ENCODE results near the gene ATP5F1D. TPM values are rescaled to one million over a fixed set of nuclear protein-coding genes. Genes with fewer than 3 reads are reported as not detected.
A peak's percentile ranks its signal among the peaks of the same experiment; 100 is the strongest.

ATP5F1D gene
- total RNA-seq, 3 donors from 2014 or later = 47.6 to 64.9 (median 61.3) TPM

GRCh38 chr19:1258707-1259205 is 17.2 kb downstream of the ATP5F1D start:
- Histone ChIP-seq H3K36me3 (peaks cover 11% of the 10 kb centered on the region), H3K4me3 (peak overlapping the region; percentile 21 to 53 (median 25)), H3K4me1 (peaks cover 30 to 41% of the 10 kb centered on the region in 2 donors), H3K9me3 (no peaks in the 10 kb centered on the region), H3K27me3 (no peaks in the 10 kb centered on the region), H3K27ac (peak overlapping the region; percentile 97 to 98)
- intact Hi-C loops (cut with DNase I; ENCODE audit: low total_unique reads) = no loop called here
- TF ChIP-seq POLR2A (IDR thresholded peaks at IDR 0.05) = no peak
- TF ChIP-seq POLR2AphosphoS5 (IDR thresholded peaks at IDR 0.05) = no peak
- TF ChIP-seq, protein P1, sequence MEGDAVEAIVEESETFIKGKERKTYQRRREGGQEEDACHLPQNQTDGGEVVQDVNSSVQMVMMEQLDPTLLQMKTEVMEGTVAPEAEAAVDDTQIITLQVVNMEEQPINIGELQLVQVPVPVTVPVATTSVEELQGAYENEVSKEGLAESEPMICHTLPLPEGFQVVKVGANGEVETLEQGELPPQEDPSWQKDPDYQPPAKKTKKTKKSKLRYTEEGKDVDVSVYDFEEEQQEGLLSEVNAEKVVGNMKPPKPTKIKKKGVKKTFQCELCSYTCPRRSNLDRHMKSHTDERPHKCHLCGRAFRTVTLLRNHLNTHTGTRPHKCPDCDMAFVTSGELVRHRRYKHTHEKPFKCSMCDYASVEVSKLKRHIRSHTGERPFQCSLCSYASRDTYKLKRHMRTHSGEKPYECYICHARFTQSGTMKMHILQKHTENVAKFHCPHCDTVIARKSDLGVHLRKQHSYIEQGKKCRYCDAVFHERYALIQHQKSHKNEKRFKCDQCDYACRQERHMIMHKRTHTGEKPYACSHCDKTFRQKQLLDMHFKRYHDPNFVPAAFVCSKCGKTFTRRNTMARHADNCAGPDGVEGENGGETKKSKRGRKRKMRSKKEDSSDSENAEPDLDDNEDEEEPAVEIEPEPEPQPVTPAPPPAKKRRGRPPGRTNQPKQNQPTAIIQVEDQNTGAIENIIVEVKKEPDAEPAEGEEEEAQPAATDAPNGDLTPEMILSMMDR (IDR thresholded peaks at IDR 0.05) = no peak
- no peak for DNase-seq (ENCODE audit: low spot score in 2 of 2)

GRCh38 chr19:1259206-1259875 is 17.8 kb downstream of the ATP5F1D start:
- Histone ChIP-seq H3K4me1 (peaks cover 24 to 35% of the 10 kb centered on the region in 2 donors), H3K4me3 (peak overlapping the region; percentile 21 to 53 (median 25)), H3K9me3 (no peaks in the 10 kb centered on the region), H3K27me3 (no peaks in the 10 kb centered on the region), H3K27ac (peak overlapping the region; percentile 97 to 98), H3K36me3 (peaks cover 11% of the 10 kb centered on the region)
- DNase-seq (ENCODE audit: low spot score in 2 of 2) = no peak
- intact Hi-C loops (cut with DNase I; ENCODE audit: low total_unique reads) = no loop called here
- TF ChIP-seq, protein P1 (IDR thresholded peaks at IDR 0.05) = no peak
- TF ChIP-seq POLR2A (IDR thresholded peaks at IDR 0.05) (no peak), POLR2AphosphoS5 (IDR thresholded peaks at IDR 0.05) (peak in 2 of 3 donors; percentile 66 to 71)

DNA sequence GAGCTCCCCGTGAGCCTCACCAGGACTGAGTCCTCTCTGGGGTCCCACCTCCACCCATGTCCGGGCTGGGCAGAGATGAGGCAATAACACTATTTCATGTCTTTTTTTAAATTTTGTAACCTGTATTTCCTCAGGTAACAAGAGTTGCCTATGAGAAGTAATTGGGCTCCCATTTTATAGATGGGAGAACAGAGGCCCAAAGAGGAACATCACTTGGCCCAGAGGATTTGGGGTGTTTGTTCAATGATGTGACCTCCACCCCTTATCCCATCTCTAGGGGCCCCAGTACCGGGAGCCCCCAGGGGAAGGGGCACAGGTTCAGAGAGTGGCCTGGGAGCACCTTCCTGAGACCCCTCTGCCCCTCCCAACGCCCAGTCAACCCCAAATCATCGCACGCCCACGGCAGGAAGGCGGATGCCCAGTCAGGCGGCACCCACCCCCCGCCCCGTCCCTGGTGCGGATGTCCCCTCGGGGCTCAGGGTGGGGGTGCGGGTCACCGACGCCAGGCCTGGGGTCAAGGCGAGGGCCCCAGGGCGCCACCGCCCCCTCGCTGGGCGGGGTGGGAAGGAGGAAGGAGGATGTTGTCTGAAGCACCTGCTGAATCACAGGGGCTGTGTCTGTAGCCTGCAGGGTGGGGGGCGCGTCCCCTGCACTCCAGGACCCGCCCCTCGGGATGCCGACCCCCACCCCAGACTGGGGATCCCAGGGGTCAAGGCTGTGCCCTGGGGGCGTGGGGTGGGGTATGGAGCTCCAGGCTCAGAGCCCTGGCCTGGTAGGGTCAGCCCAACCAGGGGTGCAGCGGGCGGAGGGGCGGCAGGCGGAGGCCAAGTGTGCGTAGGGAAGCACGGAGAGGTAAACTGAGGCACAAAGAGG is 18.6 kb downstream of the ATP5F1D start:
- H3K4me3 ChIP-seq = peak overlapping the region; percentile 57 to 79 (median 70)
- DNase-seq (ENCODE audit: low spot score in 2 of 2) = no peak
- peak overlapping the region; percentile 97 to 98 for H3K27ac ChIP-seq
- intact Hi-C loops (cut with DNase I; ENCODE audit: low total_unique reads) = no loop called here
- peaks cover 22 to 34% of the 10 kb centered on the region in 2 donors for H3K4me1 ChIP-seq
- no peak for TF ChIP-seq POLR2AphosphoS5 (IDR thresholded peaks at IDR 0.05)
- TF ChIP-seq, protein P1 (IDR thresholded peaks at IDR 0.05) = no peak
- TF ChIP-seq POLR2A (IDR thresholded peaks at IDR 0.05) = no peak
- H3K36me3 ChIP-seq = peaks cover 7% of the 10 kb centered on the region
- no peaks in the 10 kb centered on the region for H3K9me3 ChIP-seq
- H3K27me3 ChIP-seq = no peaks in the 10 kb centered on the region

DNA sequence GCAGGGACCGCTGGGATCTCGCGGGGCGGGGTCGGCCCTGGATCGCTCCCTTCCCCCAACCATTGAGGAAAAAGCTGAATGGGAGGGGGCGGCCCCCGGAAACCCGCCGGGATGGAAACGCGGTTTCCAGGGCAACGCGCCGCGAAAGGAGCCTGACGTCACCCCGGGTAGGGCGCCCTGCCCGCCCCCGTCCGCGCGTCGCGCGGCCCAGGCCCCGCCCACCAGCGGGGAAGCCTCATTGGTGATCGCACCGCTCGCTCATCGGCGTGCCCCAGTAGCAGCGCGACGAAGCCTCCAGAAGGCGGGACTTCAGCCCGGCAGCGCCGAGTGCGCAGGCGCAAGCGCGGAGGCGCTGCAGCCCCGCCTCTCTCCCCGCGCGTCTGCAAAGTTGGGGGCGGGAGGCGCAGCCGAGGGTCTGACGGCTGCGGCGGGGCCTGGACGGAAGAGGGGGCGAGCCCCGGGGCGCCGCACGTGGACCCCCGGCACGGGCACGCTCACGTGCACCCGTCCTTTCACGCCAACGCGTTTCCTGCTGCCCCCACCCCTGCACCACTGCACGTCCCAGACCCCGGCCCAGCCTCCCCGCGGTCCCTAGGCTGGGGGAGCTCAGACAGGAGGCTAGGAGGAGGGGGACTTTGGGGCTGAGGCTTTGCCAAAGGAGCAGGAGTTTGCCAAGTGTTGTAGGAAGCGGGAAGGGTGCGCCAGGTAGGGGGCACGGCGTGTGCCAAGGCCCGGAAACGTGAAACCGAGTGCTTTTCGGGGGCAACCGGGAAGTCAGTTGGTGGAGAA is 19.4 kb downstream of the ATP5F1D start:
- H3K36me3 ChIP-seq = no peaks in the 10 kb centered on the region
- peaks cover 24 to 41% of the 10 kb centered on the region in 2 donors for H3K4me1 ChIP-seq
- TF ChIP-seq POLR2AphosphoS5 (IDR thresholded peaks at IDR 0.05) (peak in 2 of 3 donors; percentile 29 to 61), POLR2A (IDR thresholded peaks at IDR 0.05) (no peak)
- H3K27me3 ChIP-seq = no peaks in the 10 kb centered on the region
- H3K9me3 ChIP-seq = no peaks in the 10 kb centered on the region
- intact Hi-C loops (cut with DNase I; ENCODE audit: low total_unique reads) = no loop called here
- H3K4me3 ChIP-seq = peak overlapping the region; percentile 57 to 79 (median 70)
- peak overlapping the region; percentile 97 to 98 for H3K27ac ChIP-seq
- DNase-seq (ENCODE audit: low spot score in 2 of 2) = peak; percentile 95

DNA sequence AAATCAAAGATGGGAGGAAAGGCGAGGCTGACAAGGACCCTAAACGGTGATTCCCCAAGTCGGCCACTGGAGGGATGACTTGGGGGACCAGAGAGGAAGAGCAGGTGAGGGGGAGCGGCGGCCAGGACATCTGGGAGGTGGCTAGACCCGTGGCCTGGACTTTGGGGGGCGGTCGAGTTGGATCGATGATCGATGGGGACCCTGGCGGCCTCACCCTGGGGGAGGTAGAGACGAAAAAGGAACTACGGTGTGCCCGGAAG is 19.9 kb downstream of the ATP5F1D start:
- no peaks in the 10 kb centered on the region for H3K27me3 ChIP-seq
- TF ChIP-seq, protein P1 (IDR thresholded peaks at IDR 0.05) = peak in 2 of 3 donors; percentile 34 to 53
- TF ChIP-seq POLR2A (IDR thresholded peaks at IDR 0.05) = no peak
- peaks cover 29 to 46% of the 10 kb centered on the region in 2 donors for H3K4me1 ChIP-seq
- peak overlapping the region; percentile 57 to 79 (median 70) for H3K4me3 ChIP-seq
- H3K9me3 ChIP-seq = no peaks in the 10 kb centered on the region
- H3K27ac ChIP-seq = peak overlapping the region; percentile 97 to 98
- no peak for DNase-seq (ENCODE audit: low spot score in 2 of 2)
- no peaks in the 10 kb centered on the region for H3K36me3 ChIP-seq
- intact Hi-C loops (cut with DNase I; ENCODE audit: low total_unique reads) = no loop called here
